ENCODE data around the gene OR6X1.

The OR6X1 gene

DNA sequence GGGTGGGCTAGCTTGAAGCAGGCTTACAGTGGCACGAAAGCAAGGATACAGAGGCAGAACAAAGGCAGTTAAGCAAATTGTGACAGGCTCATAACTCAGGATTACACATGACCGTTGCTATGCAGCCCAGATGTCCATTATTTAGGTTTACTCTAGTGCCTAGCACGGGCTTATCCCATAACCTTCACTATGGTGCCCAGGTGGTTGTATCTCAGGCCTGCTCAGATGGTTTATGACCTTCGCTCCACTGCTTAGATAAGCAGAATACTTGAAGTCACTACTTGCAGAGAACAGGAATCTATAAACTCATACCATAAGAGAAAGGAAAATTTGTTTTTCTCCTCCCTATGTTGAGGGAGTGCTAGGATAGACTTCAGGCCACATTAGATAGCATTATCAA, 42.8 kb upstream of the OR6X1 start:
- H3K9ac ChIP-seq (ENCODE audit: insufficient read length, low read depth) = no peak overlapping the region
- H3K27me3 ChIP-seq (ENCODE audit: insufficient read depth, insufficient read length) = no peaks in the 10 kb centered on the region
- TF ChIP-seq ZNF274 (IDR thresholded peaks at IDR 0.05; ENCODE audit: low read depth, low read length) = no peak
- no peak for TF ChIP-seq SUZ12 (IDR thresholded peaks at IDR 0.05; ENCODE audit: extremely low read depth, insufficient read depth, insufficient read length)
- TF ChIP-seq YY1 (IDR thresholded peaks at IDR 0.05; ENCODE audit: insufficient read depth, insufficient read length) = no peak
- no peaks in the 10 kb centered on the region for H3K36me3 ChIP-seq (ENCODE audit: insufficient read depth, insufficient read length, low read length)
- H3K4me1 ChIP-seq (ENCODE audit: insufficient read depth, insufficient read length) = no peaks in the 10 kb centered on the region
- H3K9me3 ChIP-seq (ENCODE audit: insufficient read depth, low read length) = no peaks in the 10 kb centered on the region
- no peak for DNase-seq (ENCODE audit: low read depth, low spot score)
- H3K4me3 ChIP-seq (ENCODE audit: insufficient read length, low read depth) = no peak overlapping the region

GRCh38 chr11:123796226-123796625, 41.9 kb upstream of the OR6X1 start:
- H3K9ac ChIP-seq (ENCODE audit: insufficient read length, low read depth) = no peak overlapping the region
- no peak for DNase-seq (ENCODE audit: low read depth, low spot score)
- TF ChIP-seq SUZ12 (IDR thresholded peaks at IDR 0.05; ENCODE audit: extremely low read depth, insufficient read depth, insufficient read length) (no peak), ZNF274 (IDR thresholded peaks at IDR 0.05; ENCODE audit: low read depth, low read length) (no peak), YY1 (IDR thresholded peaks at IDR 0.05; ENCODE audit: insufficient read depth, insufficient read length) (no peak)
- H3K4me3 ChIP-seq (ENCODE audit: insufficient read length, low read depth) = no peak overlapping the region
- H3K4me1 ChIP-seq (ENCODE audit: insufficient read depth, insufficient read length) = no peaks in the 10 kb centered on the region
- H3K9me3 ChIP-seq (ENCODE audit: insufficient read depth, low read length) = peaks cover 6% of the 10 kb centered on the region; the same call in 1 of the 2 replicates
- no peaks in the 10 kb centered on the region for H3K27me3 ChIP-seq (ENCODE audit: insufficient read depth, insufficient read length)
- H3K36me3 ChIP-seq (ENCODE audit: insufficient read depth, insufficient read length, low read length) = no peaks in the 10 kb centered on the region

- H3K9me3 ChIP-seq (ENCODE audit: insufficient read depth, low read length) = no peaks in the 10 kb centered on the region
- no peak overlapping the region for H3K9ac ChIP-seq (ENCODE audit: insufficient read length, low read depth)
- no peak for TF ChIP-seq SUZ12 (IDR thresholded peaks at IDR 0.05; ENCODE audit: extremely low read depth, insufficient read depth, insufficient read length)
- TF ChIP-seq ZNF274 (IDR thresholded peaks at IDR 0.05; ENCODE audit: low read depth, low read length) = no peak
- no peak for TF ChIP-seq YY1 (IDR thresholded peaks at IDR 0.05; ENCODE audit: insufficient read depth, insufficient read length)
- DNase-seq (ENCODE audit: low read depth, low spot score) = no peak
- H3K4me1 ChIP-seq (ENCODE audit: insufficient read depth, insufficient read length) = peaks cover 2% of the 10 kb centered on the region
- no peak overlapping the region for H3K4me3 ChIP-seq (ENCODE audit: insufficient read length, low read depth)
- H3K27me3 ChIP-seq (ENCODE audit: insufficient read depth, insufficient read length) = no peaks in the 10 kb centered on the region
- H3K36me3 ChIP-seq (ENCODE audit: insufficient read depth, insufficient read length, low read length) = no peaks in the 10 kb centered on the region
Observed at GRCh38 chr11:123783536-123783935, 29.2 kb upstream of the OR6X1 start.

DNA sequence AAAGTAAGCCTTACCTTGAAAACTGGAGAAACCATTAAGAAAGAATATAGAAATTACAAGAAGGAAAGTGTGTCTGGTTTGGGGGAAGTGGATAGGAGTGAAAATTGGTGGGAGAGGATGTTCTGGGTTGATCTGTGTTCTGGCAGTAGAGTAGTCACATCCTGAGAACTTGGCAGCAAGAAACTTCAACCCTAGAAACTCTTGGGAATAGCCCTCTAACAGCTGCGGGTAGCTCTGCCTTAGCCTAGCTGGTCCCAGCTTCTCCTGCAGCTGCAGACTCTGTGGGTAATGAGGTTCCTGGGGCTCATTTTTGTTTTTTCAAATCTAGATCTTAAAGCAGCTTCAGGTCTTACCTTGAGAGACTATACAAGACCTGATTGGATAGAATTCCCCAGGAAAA, 24.2 kb upstream of the OR6X1 start:
- Histone ChIP-seq H3K9me3 (ENCODE audit: insufficient read depth, low read length) (no peaks in the 10 kb centered on the region), H3K36me3 (ENCODE audit: insufficient read depth, insufficient read length, low read length) (no peaks in the 10 kb centered on the region), H3K27me3 (ENCODE audit: insufficient read depth, insufficient read length) (no peaks in the 10 kb centered on the region), H3K4me3 (ENCODE audit: insufficient read length, low read depth) (no peak overlapping the region), H3K9ac (ENCODE audit: insufficient read length, low read depth) (no peak overlapping the region), H3K4me1 (ENCODE audit: insufficient read depth, insufficient read length) (peaks cover 2% of the 10 kb centered on the region)
- DNase-seq (ENCODE audit: low read depth, low spot score) = no peak
- TF ChIP-seq YY1 (IDR thresholded peaks at IDR 0.05; ENCODE audit: insufficient read depth, insufficient read length) = no peak

DNA sequence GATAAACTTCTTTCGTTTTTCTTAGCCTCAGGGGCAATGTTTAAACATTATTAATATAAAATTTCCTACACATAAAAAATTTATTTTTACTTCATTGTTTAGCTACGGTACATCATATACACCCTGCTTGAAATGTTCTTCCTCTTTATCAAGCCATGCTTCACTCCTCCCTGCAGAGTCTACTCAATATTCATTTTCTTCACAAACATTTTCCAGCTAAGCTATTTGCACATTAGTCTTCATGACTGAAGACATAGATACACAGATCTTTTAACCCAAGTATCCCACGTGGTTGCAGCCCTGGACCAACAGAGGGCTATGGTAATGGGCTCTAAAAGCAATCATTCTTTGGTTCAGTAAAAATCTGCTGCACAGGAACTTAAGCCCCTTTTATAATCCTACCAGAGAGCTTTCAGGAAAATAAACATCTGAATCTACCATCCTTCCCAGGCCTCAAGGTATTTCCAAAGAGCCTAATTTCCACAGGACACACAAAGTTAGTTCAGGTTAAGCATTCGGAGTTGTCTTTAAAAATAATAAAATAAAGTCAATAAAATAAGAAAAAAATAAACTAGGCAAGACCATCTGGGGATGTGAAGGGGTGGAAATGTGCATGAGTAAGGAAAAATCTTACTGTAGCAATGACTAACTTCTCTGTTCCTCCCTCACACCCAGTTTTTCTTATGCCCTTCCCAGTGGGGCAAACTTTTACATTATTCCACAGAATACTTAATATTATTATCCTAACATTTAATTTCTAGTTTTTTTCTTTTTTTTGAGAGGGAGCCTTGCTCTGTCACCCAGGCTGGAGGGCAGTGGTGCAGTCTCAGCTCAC, 21.6 kb upstream of the OR6X1 start:
- H3K4me1 ChIP-seq (ENCODE audit: insufficient read depth, insufficient read length) = peaks cover under 1% of the 10 kb centered on the region
- no peak overlapping the region for H3K4me3 ChIP-seq (ENCODE audit: insufficient read length, low read depth)
- no peak for DNase-seq (ENCODE audit: low read depth, low spot score)
- no peak for TF ChIP-seq SUZ12 (IDR thresholded peaks at IDR 0.05; ENCODE audit: extremely low read depth, insufficient read depth, insufficient read length)
- TF ChIP-seq YY1 (IDR thresholded peaks at IDR 0.05; ENCODE audit: insufficient read depth, insufficient read length) = no peak
- no peak for TF ChIP-seq ZNF274 (IDR thresholded peaks at IDR 0.05; ENCODE audit: low read depth, low read length)
- no peaks in the 10 kb centered on the region for H3K9me3 ChIP-seq (ENCODE audit: insufficient read depth, low read length)
- H3K9ac ChIP-seq (ENCODE audit: insufficient read length, low read depth) = no peak overlapping the region
- H3K27me3 ChIP-seq (ENCODE audit: insufficient read depth, insufficient read length) = no peaks in the 10 kb centered on the region
- H3K36me3 ChIP-seq (ENCODE audit: insufficient read depth, insufficient read length, low read length) = no peaks in the 10 kb centered on the region

GRCh38 chr11:123775289-123775688, 21.0 kb upstream of the OR6X1 start:
- Histone ChIP-seq H3K36me3 (ENCODE audit: insufficient read depth, insufficient read length, low read length) (no peaks in the 10 kb centered on the region), H3K9ac (ENCODE audit: insufficient read length, low read depth) (no peak overlapping the region), H3K9me3 (ENCODE audit: insufficient read depth, low read length) (no peaks in the 10 kb centered on the region), H3K27me3 (ENCODE audit: insufficient read depth, insufficient read length) (no peaks in the 10 kb centered on the region), H3K4me1 (ENCODE audit: insufficient read depth, insufficient read length) (no peaks in the 10 kb centered on the region), H3K4me3 (ENCODE audit: insufficient read length, low read depth) (no peak overlapping the region)
- peak; percentile 83 for DNase-seq (ENCODE audit: low read depth, low spot score)
- TF ChIP-seq ZNF274 (IDR thresholded peaks at IDR 0.05; ENCODE audit: low read depth, low read length) (no peak), SUZ12 (IDR thresholded peaks at IDR 0.05; ENCODE audit: extremely low read depth, insufficient read depth, insufficient read length) (no peak)

DNA sequence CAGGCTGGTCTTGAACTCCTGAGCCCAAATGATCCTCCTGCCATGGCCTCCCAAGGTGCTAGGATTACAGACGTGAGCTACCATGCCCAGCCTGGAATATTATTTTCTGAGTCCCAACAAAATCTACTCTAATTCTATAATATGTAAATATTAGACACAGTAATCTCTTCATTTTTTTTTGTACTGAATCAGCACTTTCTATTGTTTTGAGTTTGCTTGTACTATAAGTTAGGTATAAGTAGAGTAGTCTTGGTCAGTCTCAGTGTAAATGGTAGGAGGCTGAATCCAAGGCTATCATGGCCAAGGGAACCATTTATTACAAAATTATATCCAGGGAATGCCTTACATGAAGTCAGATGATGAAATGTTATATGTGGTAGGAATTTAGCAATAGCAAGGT, 19.6 kb upstream of the OR6X1 start:
- no peaks in the 10 kb centered on the region for H3K36me3 ChIP-seq (ENCODE audit: insufficient read depth, insufficient read length, low read length)
- no peaks in the 10 kb centered on the region for H3K27me3 ChIP-seq (ENCODE audit: insufficient read depth, insufficient read length)
- no peaks in the 10 kb centered on the region for H3K9me3 ChIP-seq (ENCODE audit: insufficient read depth, low read length)
- no peaks in the 10 kb centered on the region for H3K4me1 ChIP-seq (ENCODE audit: insufficient read depth, insufficient read length)
- no peak overlapping the region for H3K9ac ChIP-seq (ENCODE audit: insufficient read length, low read depth)
- DNase-seq (ENCODE audit: low read depth, low spot score) = no peak
- H3K4me3 ChIP-seq (ENCODE audit: insufficient read length, low read depth) = no peak overlapping the region
- TF ChIP-seq YY1 (IDR thresholded peaks at IDR 0.05; ENCODE audit: insufficient read depth, insufficient read length) (no peak), ZNF274 (IDR thresholded peaks at IDR 0.05; ENCODE audit: low read depth, low read length) (no peak), SUZ12 (IDR thresholded peaks at IDR 0.05; ENCODE audit: extremely low read depth, insufficient read depth, insufficient read length) (no peak)
